ENCODE results near the gene SLC2A1. TPM values are rescaled to one million over a fixed set of nuclear protein-coding genes. Genes with fewer than 3 reads are reported as not detected.

SLC2A1 gene
- total and polyA plus RNA-seq, 9 of the 15 experiments (the other 6 are each of a cell fraction or from before 2014, with no cell fraction given) = 12.6 to 153 (median 48.0) TPM

GRCh38 chr1:42966688-42967612, 8.3 kb upstream of the SLC2A1 start (continued):
- TF ChIP-seq CEBPZ (IDR thresholded peaks at IDR 0.05; ENCODE audit: borderline replicate concordance, low read depth, low read length) = no peak
- TF ChIP-seq, protein P1, sequence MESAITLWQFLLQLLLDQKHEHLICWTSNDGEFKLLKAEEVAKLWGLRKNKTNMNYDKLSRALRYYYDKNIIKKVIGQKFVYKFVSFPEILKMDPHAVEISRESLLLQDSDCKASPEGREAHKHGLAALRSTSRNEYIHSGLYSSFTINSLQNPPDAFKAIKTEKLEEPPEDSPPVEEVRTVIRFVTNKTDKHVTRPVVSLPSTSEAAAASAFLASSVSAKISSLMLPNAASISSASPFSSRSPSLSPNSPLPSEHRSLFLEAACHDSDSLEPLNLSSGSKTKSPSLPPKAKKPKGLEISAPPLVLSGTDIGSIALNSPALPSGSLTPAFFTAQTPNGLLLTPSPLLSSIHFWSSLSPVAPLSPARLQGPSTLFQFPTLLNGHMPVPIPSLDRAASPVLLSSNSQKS (CRISPR knock-in tag; IDR thresholded peaks at IDR 0.05) = no peak
- TF ChIP-seq ZNF77 (CRISPR knock-in tag; IDR thresholded peaks at IDR 0.05) = no peak
- TF ChIP-seq, protein P2, sequence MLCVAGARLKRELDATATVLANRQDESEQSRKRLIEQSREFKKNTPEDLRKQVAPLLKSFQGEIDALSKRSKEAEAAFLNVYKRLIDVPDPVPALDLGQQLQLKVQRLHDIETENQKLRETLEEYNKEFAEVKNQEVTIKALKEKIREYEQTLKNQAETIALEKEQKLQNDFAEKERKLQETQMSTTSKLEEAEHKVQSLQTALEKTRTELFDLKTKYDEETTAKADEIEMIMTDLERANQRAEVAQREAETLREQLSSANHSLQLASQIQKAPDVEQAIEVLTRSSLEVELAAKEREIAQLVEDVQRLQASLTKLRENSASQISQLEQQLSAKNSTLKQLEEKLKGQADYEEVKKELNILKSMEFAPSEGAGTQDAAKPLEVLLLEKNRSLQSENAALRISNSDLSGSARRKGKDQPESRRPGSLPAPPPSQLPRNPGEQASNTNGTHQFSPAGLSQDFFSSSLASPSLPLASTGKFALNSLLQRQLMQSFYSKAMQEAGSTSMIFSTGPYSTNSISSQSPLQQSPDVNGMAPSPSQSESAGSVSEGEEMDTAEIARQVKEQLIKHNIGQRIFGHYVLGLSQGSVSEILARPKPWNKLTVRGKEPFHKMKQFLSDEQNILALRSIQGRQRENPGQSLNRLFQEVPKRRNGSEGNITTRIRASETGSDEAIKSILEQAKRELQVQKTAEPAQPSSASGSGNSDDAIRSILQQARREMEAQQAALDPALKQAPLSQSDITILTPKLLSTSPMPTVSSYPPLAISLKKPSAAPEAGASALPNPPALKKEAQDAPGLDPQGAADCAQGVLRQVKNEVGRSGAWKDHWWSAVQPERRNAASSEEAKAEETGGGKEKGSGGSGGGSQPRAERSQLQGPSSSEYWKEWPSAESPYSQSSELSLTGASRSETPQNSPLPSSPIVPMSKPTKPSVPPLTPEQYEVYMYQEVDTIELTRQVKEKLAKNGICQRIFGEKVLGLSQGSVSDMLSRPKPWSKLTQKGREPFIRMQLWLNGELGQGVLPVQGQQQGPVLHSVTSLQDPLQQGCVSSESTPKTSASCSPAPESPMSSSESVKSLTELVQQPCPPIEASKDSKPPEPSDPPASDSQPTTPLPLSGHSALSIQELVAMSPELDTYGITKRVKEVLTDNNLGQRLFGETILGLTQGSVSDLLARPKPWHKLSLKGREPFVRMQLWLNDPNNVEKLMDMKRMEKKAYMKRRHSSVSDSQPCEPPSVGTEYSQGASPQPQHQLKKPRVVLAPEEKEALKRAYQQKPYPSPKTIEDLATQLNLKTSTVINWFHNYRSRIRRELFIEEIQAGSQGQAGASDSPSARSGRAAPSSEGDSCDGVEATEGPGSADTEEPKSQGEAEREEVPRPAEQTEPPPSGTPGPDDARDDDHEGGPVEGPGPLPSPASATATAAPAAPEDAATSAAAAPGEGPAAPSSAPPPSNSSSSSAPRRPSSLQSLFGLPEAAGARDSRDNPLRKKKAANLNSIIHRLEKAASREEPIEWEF (CRISPR knock-in tag; IDR thresholded peaks at IDR 0.05) = peak; percentile 85; the same call in 1 of the 2 replicates
- TF ChIP-seq ZSCAN29 (IDR thresholded peaks at IDR 0.05) = no peak
- TF ChIP-seq SMAD4 (CRISPR knock-in tag; conservative IDR thresholded peaks at IDR 0.05) = peak; percentile 85
- TF ChIP-seq STAT5B (CRISPR knock-in tag; IDR thresholded peaks at IDR 0.05) = no peak; the same call in 1 of the 2 replicates
- TF ChIP-seq ID3 (CRISPR knock-in tag; IDR thresholded peaks at IDR 0.05) = no peak
- no peak for TF ChIP-seq ID3 (tag; IDR thresholded peaks at IDR 0.05)
- no peak for TF ChIP-seq YBX1 (IDR thresholded peaks at IDR 0.05)
- TF ChIP-seq, protein P3, sequence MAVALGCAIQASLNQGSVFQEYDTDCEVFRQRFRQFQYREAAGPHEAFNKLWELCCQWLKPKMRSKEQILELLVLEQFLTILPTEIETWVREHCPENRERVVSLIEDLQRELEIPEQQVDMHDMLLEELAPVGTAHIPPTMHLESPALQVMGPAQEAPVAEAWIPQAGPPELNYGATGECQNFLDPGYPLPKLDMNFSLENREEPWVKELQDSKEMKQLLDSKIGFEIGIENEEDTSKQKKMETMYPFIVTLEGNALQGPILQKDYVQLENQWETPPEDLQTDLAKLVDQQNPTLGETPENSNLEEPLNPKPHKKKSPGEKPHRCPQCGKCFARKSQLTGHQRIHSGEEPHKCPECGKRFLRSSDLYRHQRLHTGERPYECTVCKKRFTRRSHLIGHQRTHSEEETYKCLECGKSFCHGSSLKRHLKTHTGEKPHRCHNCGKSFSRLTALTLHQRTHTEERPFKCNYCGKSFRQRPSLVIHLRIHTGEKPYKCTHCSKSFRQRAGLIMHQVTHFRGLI (CRISPR knock-in tag; IDR thresholded peaks at IDR 0.05) = no peak
- no peak for TF ChIP-seq TAF15 (IDR thresholded peaks at IDR 0.05; ENCODE audit: low read depth, low read length)
- no peak for TF ChIP-seq TCF7L2 (IDR thresholded peaks at IDR 0.05; ENCODE audit: low read depth, low read length)
- TF ChIP-seq SIN3B (IDR thresholded peaks at IDR 0.05; ENCODE audit: low read depth) = no peak
- TF ChIP-seq ATF7 (IDR thresholded peaks at IDR 0.05) = peak; percentile 65; the same call in 1 of the 2 replicates
